Vagina (tissue), 2 donors: ENCODE measurements around the gene SOCS1. TPM values are rescaled to one million over a fixed set of nuclear protein-coding genes. Genes with fewer than 3 reads are reported as not detected.

Source experiments
- DNase-seq, 2 donors: peaks; one replicate each; pipeline ENCODE4 v3.0.0-alpha.2; 2017; ENCODE audit errors: extremely low spot score in 2 of 2
- H3K27ac ChIP-seq: fragments of 200-600 bp; sonication (generic); one replicate; pipeline ENCODE4 v1.5.1; 2019
- H3K27me3 ChIP-seq: fragments of 200-600 bp; sonication (generic); one replicate; pipeline ENCODE4 v1.5.1; 2019
- H3K36me3 ChIP-seq, 2 donors: fragments of 200-600 bp; sonication (generic); one replicate each; pipeline ENCODE4 v1.5.1; 2017 to 2019
- H3K4me1 ChIP-seq: fragments of 200-600 bp; sonication (generic); one replicate; pipeline ENCODE4 v1.5.1; 2019
- H3K4me3 ChIP-seq, 2 donors: fragments of 200-600 bp; sonication (generic); 1 replicate in 1 of 2; 2 replicates in 1 of 2; pipeline ENCODE4 v1.5.1; 2016 to 2019
- H3K9me3 ChIP-seq: fragments of 200-600 bp; sonication (generic); one replicate; pipeline ENCODE4 v1.5.1; 2019
- POLR2A ChIP-seq, 2 donors: fragments of 450-650 bp; IDR thresholded peaks; one replicate each; pipeline ENCODE4 v1.6.1; 2017; ENCODE audit warnings: antibody characterized with exemption in 2 of 2, mild to moderate bottlenecking in 2 of 2, moderate library complexity in 2 of 2
- POLR2AphosphoS5 ChIP-seq, 2 donors: sonication (generic); formaldehyde crosslinking; IDR thresholded peaks; one replicate each; pipeline ENCODE4 v1.9.0; 2017; ENCODE audit warnings: antibody characterized with exemption in 2 of 2, mild to moderate bottlenecking in 2 of 2, low read depth in 1 of 2; ENCODE audit not compliant: insufficient read depth in 1 of 2
- intact Hi-C: fragments of 100-400 bp; cut with DNase I; formaldehyde crosslinking; loops from one replicate; pipeline ENCODE4 v1.15.1; 2023
- total RNA-seq: library from RNA; depleted of rRNA; stranded (reverse); fragments of >200 nt; gene quantifications from one replicate; pipeline ENCODE4 v1.2.3, GENCODE V29; 2016
- TF ChIP-seq, protein P1 (sequence below), 3 experiments: fragments of 450-650 bp in 2 of 3; fragments of 200-600 bp in 1 of 3; sonication (generic) in 1 of 3; IDR thresholded peaks; one replicate each; pipeline ENCODE4 v1.5.1; 2017 to 2019; ENCODE audit warnings: antibody characterized with exemption in 3 of 3, mild to moderate bottlenecking in 2 of 3, moderate library complexity in 2 of 3

Gene SOCS1
- total RNA-seq, 1 donor from 2014 or later: 22.1 TPM

DNA sequence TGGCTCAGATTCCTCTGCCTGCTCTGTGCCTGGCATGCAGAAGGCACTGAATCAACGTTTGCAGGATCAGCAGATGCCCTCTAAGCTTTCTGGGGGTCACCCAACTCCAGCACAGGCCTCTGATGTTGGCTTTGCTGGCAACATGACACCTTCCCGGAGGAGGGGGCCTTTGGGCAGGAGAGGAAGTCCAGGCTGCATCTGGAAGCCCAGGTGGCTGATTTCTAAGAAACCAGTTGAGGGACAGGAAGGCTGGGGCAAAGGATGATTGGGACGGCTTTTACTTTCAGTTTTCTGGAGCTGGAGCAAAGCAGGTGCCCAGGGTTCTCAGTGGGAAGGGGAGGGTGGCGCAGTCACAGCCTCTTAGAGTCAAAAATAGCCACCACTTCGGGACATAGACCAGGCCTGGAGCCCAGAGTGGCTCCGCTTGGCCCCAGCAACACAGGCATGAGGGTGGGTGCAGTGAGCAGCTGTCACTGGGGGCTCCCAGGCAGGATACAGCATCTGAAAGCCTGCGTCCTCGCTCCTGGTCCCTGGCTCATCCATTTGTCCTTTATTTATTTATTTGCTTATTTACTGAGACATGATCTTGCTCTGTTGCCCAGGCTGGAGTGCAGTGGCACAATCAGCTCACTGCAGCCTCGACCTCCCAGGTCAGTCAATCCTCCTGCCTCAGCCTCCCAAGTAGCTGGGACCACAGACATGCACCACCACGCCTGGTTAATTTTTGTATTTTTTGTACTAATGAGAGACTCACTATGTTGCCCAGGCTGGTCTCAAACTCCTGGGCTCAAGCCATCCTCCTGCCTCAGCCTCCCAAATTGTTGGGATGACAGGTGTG, 15.1 kb downstream of the SOCS1 start:
- Histone ChIP-seq H3K9me3 (no peaks in the 10 kb centered on the region), H3K27me3 (no peaks in the 10 kb centered on the region), H3K36me3 (no peaks in the 10 kb centered on the region), H3K4me1 (no peaks in the 10 kb centered on the region), H3K27ac (no peak overlapping the region), H3K4me3 (no peak overlapping the region)
- no peak for DNase-seq
- intact Hi-C loops: no loop called here
- TF ChIP-seq POLR2AphosphoS5 (IDR thresholded peaks at IDR 0.05; ENCODE audit: insufficient read depth in 1 of 2, low read depth in 1 of 2): no peak
- TF ChIP-seq, protein P1, sequence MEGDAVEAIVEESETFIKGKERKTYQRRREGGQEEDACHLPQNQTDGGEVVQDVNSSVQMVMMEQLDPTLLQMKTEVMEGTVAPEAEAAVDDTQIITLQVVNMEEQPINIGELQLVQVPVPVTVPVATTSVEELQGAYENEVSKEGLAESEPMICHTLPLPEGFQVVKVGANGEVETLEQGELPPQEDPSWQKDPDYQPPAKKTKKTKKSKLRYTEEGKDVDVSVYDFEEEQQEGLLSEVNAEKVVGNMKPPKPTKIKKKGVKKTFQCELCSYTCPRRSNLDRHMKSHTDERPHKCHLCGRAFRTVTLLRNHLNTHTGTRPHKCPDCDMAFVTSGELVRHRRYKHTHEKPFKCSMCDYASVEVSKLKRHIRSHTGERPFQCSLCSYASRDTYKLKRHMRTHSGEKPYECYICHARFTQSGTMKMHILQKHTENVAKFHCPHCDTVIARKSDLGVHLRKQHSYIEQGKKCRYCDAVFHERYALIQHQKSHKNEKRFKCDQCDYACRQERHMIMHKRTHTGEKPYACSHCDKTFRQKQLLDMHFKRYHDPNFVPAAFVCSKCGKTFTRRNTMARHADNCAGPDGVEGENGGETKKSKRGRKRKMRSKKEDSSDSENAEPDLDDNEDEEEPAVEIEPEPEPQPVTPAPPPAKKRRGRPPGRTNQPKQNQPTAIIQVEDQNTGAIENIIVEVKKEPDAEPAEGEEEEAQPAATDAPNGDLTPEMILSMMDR (IDR thresholded peaks at IDR 0.05): no peak
- TF ChIP-seq POLR2A (IDR thresholded peaks at IDR 0.05): no peak

DNA sequence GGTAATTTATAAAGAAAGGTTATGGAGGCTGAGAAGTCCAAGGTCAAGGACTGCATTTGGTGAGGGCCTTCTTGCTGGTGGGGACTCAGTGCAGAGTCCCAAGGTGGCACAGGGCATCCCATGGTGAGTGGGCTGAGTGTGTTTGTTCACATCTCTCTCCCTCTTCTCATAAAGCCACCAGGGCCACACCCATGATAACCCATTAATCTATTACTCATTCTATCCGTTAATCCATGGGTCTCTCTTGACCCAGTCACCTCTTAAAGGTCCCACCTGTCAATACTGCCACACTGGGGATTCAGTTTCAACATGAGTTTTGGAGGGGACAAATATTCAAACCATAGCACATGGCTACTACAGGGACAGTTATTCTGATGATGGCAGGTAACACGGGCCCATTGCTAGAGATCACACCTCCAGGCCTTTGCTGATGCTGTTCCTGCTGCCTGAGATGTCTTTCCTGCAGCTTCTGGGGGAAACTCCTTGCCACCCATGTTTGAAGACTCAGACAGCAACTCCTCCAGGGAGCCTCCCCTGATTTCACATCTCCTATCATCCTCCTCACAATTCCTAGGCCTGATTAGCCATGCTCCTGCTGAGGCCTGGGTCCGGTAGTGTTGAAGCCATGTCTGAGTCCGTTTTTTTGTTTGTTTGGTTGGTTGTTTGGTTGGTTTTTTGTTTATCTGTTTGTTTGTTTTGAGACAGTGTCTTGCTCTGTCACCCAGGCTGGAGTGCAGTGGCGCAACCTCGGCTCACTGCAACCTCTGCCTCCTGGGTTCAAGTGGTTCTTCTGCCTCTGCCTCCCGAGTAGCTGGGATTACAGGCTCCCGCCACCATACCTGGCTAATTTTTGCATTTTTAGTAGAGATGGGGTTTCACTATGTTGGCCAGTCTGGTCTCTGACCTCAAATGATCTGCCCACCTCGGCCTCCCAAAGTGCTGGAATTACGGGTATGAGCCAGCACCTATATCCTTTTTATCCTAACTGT, 16.1 kb downstream of the SOCS1 start:
- Histone ChIP-seq H3K9me3 (no peaks in the 10 kb centered on the region), H3K4me3 (no peak overlapping the region), H3K36me3 (no peaks in the 10 kb centered on the region), H3K27me3 (no peaks in the 10 kb centered on the region), H3K27ac (no peak overlapping the region), H3K4me1 (no peaks in the 10 kb centered on the region)
- no peak for DNase-seq
- intact Hi-C loops: no loop called here
- no peak for TF ChIP-seq POLR2A (IDR thresholded peaks at IDR 0.05)
- TF ChIP-seq POLR2AphosphoS5 (IDR thresholded peaks at IDR 0.05; ENCODE audit: insufficient read depth in 1 of 2, low read depth in 1 of 2): no peak
- TF ChIP-seq, protein P1 (IDR thresholded peaks at IDR 0.05): no peak

DNA sequence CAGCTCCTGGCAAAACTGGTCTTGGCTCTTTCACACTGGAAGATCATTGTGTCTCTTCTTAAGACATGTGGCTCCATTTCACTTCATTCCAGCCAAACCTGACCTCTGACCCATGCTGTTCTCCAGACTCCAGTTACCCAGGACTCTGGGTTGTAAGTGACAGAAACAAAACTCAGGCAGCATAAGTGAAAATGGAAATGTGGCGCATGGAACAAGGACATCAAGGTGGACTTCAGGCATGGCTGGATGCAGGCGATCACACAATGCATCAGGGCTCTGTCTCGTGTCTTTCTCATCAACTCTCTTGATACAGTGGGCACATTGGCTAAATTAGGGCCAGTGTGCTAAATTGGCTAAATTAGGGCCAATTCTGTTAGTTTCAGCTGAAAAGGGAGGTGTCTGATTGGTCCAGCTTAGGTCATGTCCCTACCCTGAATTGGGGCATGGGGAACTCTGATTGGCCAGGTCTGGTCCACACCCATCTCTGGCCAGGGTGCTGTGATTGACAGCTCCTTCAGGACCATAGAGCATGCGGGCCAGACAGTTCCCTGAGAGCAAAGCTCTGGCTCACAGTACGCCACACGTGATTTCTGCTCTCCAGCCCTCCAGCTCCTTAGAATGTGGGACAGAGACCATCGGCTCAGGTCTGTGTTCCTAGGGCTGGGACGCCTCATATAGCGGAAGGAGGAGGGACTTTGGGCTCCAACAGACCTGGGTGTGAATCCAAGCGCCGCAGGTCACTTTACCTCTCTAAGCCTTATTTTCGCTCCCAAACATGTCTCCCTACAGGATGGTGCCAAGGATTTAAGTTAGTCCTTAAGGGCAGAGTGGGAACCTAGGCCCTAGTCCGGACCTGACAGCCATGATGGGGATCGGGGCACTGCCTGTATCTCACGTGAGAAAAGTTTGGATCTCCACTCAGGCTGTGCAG, 17.5 kb downstream of the SOCS1 start:
- H3K27me3 ChIP-seq: no peaks in the 10 kb centered on the region
- intact Hi-C loops: no loop called here
- H3K27ac ChIP-seq: no peak overlapping the region
- H3K9me3 ChIP-seq: no peaks in the 10 kb centered on the region
- no peaks in the 10 kb centered on the region for H3K36me3 ChIP-seq
- no peaks in the 10 kb centered on the region for H3K4me1 ChIP-seq
- TF ChIP-seq POLR2A (IDR thresholded peaks at IDR 0.05) (no peak), POLR2AphosphoS5 (IDR thresholded peaks at IDR 0.05; ENCODE audit: insufficient read depth in 1 of 2, low read depth in 1 of 2) (no peak)
- TF ChIP-seq, protein P1 (IDR thresholded peaks at IDR 0.05): no peak
- DNase-seq: no peak
- no peak overlapping the region for H3K4me3 ChIP-seq

- Histone ChIP-seq H3K27me3 (no peaks in the 10 kb centered on the region), H3K9me3 (no peaks in the 10 kb centered on the region), H3K27ac (no peak overlapping the region), H3K4me3 (no peak overlapping the region), H3K36me3 (no peaks in the 10 kb centered on the region), H3K4me1 (peaks cover 7% of the 10 kb centered on the region)
- intact Hi-C loops: no loop called here
- TF ChIP-seq POLR2A (IDR thresholded peaks at IDR 0.05) (no peak), POLR2AphosphoS5 (IDR thresholded peaks at IDR 0.05; ENCODE audit: insufficient read depth in 1 of 2, low read depth in 1 of 2) (no peak)
- TF ChIP-seq, protein P1 (IDR thresholded peaks at IDR 0.05): no peak
- no peak for DNase-seq
These were observed 19.3 kb downstream of the SOCS1 start for GRCh38 chr16:11236461-11237254.
